HL-60/S4 treated with phorbol 12-myristate 13-acetate at 8.2 ng/mL for 4 days and 3 days (cell line): ENCODE measurements around the gene PIK3C2B.
"Not testable (repeated sequence)": the region's sequence is repeated elsewhere in the genome, so short reads cannot be mapped to it uniquely, and the experiment has no call there.

ENCODE experiments used
- in situ Hi-C: fragments of 300-500 bp; cut with MboI; formaldehyde crosslinking; loops from 2 replicates; pipeline ENCODE4 v1.15.0; 2022; ENCODE audit warnings: low sequenced_read_pairs

The PIK3C2B gene, protein sequence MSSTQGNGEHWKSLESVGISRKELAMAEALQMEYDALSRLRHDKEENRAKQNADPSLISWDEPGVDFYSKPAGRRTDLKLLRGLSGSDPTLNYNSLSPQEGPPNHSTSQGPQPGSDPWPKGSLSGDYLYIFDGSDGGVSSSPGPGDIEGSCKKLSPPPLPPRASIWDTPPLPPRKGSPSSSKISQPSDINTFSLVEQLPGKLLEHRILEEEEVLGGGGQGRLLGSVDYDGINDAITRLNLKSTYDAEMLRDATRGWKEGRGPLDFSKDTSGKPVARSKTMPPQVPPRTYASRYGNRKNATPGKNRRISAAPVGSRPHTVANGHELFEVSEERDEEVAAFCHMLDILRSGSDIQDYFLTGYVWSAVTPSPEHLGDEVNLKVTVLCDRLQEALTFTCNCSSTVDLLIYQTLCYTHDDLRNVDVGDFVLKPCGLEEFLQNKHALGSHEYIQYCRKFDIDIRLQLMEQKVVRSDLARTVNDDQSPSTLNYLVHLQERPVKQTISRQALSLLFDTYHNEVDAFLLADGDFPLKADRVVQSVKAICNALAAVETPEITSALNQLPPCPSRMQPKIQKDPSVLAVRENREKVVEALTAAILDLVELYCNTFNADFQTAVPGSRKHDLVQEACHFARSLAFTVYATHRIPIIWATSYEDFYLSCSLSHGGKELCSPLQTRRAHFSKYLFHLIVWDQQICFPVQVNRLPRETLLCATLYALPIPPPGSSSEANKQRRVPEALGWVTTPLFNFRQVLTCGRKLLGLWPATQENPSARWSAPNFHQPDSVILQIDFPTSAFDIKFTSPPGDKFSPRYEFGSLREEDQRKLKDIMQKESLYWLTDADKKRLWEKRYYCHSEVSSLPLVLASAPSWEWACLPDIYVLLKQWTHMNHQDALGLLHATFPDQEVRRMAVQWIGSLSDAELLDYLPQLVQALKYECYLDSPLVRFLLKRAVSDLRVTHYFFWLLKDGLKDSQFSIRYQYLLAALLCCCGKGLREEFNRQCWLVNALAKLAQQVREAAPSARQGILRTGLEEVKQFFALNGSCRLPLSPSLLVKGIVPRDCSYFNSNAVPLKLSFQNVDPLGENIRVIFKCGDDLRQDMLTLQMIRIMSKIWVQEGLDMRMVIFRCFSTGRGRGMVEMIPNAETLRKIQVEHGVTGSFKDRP (N-terminal part only)

GRCh38 chr1:204494281-204495077, at the start of gene PIK3C2B:
Gene PIK3C2B (minus strand): TSS chr1:204494805. CDS start chr1:204469802, 25,003 bp downstream.
- in situ Hi-C loops: no loop called here

- in situ Hi-C loops: no loop called here
These were observed 49.7 kb upstream of the PIK3C2B start for GRCh38 chr1:204544321-204544720.

DNA sequence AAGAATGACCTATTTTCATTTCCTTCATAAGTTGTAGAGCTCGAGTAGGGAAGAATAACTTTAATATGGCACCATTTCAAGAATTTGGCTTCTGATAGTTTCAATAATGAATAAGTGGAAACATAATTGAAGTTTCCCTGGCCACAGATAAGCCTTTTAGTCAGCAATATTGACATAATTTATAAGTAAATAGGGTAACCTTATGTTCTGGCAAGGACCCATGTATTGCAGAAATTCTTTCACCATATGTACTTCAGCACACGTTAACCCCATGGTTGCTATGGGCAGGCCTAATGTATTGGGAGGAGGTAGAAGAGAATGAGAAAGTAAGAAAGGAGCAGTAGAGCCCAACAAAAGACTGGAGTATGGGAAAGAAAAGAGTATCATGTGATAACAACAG, 47.0 kb upstream of the PIK3C2B start:
- in situ Hi-C loops: no loop called here

DNA sequence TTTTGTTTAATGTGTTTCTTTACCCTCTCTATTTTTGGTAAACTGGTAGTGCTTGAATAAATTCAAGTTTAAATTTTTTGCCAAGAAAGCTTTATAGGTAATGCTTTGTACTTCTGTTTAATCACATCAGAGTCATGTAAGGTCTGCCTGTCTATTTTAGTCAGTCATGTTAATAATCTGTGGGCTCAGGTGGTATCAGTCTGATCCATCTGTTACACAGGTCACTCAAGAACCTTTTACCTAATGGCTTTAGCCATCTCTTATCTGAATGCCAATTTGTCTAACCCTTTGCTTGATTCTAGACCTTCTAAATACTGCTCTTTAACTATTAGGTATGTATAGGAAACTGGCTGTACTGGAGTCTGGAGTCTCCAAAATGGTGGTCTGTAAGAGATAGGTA, 38.2 kb upstream of the PIK3C2B start:
- in situ Hi-C loops: no loop called here

DNA sequence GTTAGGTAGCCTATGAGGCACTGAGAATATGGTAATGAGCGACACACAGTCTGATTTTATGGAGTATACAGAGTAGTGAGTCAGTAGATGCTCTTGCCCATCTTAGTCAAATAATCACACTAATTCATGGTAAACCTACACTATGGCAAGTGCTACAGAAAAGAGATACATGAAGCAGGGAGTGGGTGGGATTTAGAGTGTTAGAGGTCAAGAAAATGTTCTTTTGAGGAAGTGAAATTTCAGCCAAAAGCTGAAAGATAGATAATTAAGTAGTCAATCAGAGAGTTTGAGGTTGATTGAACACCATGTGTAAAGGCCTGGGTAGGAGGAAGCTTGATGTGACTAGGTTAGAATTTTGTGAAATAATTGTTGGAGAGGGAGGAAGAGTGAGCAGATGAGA, 36.3 kb upstream of the PIK3C2B start:
- in situ Hi-C loops: no loop called here

DNA sequence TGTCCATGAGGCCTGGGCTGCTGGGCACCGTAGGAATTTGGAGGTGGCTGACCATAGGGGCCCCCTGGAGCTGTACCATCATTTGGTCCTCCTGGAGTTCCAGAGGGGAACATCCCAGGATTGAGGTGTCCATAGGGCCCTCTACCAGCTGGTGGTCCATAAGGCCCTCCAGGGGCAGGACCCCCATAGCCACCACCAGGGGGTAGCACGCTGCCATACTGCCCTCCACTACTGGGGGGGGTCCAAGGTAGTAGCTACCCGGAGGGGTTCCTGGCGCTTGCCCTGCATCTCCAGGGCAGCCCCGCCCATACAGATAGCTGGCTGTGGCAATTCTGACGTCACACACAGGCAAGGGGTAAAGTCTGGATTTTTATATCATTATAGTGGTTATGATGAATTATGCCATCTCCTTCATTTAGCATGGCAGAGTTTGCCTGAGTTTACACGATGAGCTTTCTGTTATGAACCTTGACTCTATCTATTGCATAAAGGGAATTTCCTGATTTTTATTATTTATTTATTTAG, 34.8 kb upstream of the PIK3C2B start:
- in situ Hi-C loops: no loop called here

DNA sequence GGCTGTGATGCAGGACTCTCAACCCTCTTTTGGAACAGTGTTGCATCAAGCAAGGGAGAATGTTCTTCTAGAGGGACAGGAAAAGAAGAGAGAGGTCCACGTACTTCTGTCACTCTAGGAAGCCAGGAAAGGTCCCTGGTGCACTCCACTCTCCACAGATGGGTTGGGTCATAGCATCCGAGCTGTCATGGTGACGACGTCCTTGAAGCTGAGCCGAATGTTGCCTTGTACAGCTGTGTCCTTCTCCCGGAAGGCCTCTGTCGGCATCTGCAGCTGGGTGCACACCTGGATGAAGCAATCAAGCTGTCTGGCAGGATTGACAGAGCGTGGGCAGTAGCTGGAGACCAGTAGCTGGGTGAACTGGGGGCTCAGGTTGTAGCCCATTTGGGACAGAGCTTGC, 34.1 kb upstream of the PIK3C2B start:
- in situ Hi-C loops: no loop called here

DNA sequence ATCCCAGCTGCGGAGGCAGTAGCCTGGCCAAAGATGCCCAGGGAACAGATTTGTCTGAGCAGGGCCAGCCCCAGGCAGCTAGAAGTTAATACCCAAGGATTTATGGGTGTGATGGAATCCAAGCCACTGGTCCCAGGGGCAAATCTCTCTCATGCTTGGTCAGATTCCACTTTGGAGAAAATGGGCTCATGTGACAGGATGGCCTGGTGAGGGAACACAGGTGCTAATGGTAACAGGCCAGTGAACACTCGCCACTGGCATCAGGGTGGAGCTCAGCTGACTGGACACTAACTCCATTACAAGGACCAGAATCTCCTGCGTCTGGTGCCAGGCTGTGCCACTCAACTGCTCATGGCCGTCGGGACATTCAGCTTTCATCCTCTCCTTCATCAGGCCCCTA, 33.6 kb upstream of the PIK3C2B start:
- in situ Hi-C loops: no loop called here

DNA sequence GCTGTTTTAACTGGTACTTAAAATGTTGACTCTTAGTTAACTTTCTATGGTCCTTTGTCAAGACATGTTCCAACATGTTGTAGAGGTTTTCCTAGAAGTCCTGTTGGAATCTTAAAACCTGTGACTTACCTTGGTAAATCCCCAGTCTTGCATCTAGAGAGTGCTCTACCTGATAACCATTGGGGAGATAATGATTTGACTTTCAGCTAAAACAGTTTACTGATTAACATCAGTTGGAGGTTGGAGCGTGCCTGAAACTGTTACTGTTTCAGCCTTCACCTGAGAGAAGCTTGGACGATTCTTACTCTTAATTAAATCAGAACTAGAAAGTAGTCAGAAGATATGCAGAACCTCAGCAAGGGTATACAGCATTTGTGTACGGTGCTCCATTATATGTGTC, 30.4 kb upstream of the PIK3C2B start:
- in situ Hi-C loops: no loop called here

DNA sequence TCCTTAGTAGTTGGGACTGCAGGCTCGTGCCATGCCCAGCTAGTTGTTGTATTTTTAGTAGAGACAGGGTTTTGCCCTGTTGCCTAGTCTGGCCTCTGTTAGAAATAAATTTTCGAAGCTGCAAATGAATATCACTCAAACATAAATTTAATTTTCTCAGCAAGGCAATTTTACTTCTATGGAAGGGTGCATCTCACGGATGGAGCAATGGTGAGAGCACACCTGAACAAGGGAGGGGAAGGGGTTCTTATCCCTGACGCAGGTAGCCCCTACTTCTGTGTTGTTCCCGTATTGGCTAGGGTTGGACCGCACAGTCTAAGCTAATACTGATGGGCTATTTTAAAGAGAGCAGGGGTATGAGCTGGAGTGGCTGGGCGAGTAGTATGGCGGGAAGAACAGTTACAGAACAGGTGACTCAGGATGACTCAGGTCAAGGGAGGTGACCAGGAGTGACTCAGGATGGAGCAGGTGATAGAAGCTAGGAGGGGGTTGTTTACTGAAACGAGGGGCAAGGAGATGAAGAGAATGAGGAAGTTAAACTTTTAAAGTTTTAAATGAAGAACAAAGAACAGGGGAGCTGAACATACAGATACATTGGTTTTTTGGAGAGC, 29.1 kb upstream of the PIK3C2B start:
- in situ Hi-C loops: no loop called here

DNA sequence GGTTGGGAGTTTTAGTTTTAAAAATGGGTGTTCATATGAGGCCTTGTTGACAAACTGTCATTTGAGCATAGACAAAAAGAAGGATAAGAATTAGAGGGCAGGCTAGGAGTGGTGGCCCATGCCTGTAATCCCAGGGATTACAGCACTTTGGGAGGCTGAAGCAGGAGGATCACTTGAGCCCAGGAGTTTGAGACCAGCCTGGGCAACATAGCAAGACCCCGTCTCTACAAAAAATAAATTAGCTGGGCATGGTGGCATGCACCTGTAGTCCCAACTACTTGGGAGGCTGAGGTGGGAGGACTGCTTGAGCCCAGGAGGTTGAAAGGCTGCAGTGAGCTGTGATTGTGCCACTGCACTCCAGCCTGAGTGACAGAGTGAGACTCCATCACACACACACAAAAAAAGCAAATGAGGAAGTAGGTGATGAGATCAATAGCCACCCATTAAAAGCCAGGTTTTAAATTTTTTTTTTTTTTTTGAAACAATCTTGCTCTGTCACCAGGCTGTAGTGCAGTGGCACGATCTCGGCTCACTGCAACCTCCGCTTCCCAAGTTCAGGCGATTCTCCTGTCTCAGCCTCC, 27.4 kb upstream of the PIK3C2B start:
- in situ Hi-C loops: not testable (repeated sequence)

GRCh38 chr1:204520834-204521709, 26.5 kb upstream of the PIK3C2B start:
- in situ Hi-C loops: no loop called here

- in situ Hi-C loops: not testable (repeated sequence)
These were observed 22.8 kb upstream of the PIK3C2B start for GRCh38 chr1:204517382-204517781.

DNA sequence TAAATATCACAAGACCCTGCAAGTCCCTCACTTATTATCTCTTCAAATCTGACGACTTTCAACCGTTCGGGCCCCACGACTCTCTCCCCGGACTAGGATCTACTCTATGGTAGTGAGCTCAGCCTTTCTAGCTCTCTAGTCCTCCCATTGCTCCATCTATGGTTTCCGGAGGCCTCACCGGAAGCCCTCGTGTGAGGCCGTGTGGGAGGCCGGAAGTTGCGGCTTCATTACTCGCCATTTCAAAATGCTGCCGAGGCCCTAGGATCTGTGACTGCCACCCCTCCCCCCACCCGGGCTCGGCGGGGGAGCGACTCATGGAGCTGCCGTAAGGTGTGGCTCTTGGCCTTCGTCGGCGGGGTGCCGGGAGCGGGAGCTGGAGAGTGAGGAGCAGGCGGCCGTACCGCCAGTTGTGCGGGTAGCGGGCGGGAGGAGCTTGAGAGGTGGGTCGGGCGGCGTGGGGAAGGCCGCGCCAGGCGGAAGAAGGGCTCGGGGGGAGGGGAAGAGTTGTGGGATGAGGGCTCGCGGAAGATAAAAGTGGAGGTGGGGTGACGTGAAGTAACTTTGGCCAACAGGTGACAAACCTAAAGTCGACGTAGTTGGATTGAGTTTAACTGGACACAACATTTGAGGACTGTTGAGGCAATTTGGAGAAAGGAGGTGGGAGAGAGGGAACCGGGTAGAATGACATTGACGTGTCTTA, 21.7 kb upstream of the PIK3C2B start, which contains the start of gene MDM4:
MDM4 (plus strand) TSS at position 227 of the 700 bp plus-strand sequence. CDS start 9,113 bp downstream, outside the sequence.
- in situ Hi-C loops: no loop called here

- in situ Hi-C loops: no loop called here
These were observed 20.2 kb upstream of the PIK3C2B start for GRCh38 chr1:204514828-204515227.

DNA sequence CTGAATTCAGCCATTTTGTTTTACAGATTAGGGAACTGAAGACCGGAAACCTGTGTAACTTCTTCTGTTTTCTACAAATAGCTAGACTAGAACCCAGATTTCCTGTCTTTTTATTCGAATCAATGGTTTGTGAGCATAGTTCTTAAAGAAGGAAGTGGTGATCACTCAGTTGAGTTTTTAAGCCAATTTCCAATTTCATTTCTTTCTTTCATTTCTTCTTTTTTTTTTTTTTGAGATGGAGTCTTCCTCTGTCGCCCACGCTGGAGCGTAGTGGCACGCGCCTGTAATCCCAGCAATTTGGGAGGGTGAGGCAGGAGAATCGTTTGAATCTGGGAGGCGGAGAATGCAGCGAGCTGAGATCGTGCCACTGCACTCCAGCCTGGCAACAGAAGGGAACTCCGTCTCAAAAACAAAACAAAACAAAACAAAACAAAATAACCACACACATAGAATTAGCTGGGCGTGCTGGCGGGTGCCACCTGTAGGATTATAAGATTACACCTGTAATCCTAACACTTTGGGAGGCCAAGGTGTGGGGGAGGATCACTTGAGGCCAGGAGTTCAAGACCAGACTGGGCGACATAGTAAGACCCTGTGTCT, 18.6 kb upstream of the PIK3C2B start:
- in situ Hi-C loops: no loop called here

DNA sequence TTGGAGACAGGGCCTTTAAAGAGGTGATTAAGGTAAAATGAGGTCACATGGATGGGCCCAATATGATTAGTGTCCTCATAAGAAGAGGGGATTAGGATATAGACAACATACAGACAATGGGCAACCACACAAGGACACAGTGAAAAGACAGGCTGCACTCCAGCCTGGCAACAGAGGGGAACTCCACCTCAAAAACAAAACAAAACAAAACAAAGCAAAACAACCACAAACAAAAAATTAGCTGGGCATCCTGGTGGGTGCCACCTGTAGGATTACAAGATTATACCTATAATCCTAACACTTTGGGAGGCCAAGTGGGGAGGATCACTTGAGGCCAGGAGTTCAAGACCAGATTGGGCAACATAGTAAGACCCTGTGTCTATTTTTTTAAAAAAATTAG, 16.8 kb upstream of the PIK3C2B start:
- in situ Hi-C loops: no loop called here
